Peyer's patch (tissue), 4 donors: Measurements from ENCODE around the gene SYNE2. TPM values are rescaled to one million over a fixed set of nuclear protein-coding genes. Genes with fewer than 3 reads are reported as not detected.

Experiments used
- DNase-seq, 3 donors: peaks; one replicate each; pipeline ENCODE4 v3.0.0-alpha.2; 2017 to 2019
- H3K27ac ChIP-seq, 4 donors: fragments of 200-600 bp; sonication (generic); one replicate each; pipeline ENCODE4 v1.5.1; 2016 to 2019
- H3K27me3 ChIP-seq, 2 donors: fragments of 200-600 bp; sonication (generic); one replicate each; pipeline ENCODE4 v1.5.1; 2019
- H3K36me3 ChIP-seq, 3 donors: fragments of 200-600 bp; sonication (generic); one replicate each; pipeline ENCODE4 v1.5.1; 2016 to 2019
- H3K4me1 ChIP-seq, 4 donors: fragments of 200-600 bp; sonication (generic); one replicate each; pipeline ENCODE4 v1.5.1; 2016 to 2019
- H3K4me3 ChIP-seq, 4 donors: fragments of 200-600 bp; sonication (generic); 1 replicate in 3 of 4; 2 replicates in 1 of 4; pipeline ENCODE4 v1.5.1; 2016 to 2019; ENCODE audit warnings: mild to moderate bottlenecking in 1 of 4
- H3K9me3 ChIP-seq, 4 donors: fragments of 200-600 bp; sonication (generic); one replicate each; pipeline ENCODE4 v1.5.1; 2016 to 2019; ENCODE audit warnings: mild to moderate bottlenecking in 1 of 4
- CTCF ChIP-seq, 6 experiments: fragments of 450-650 bp in 4 of 6; fragments of 200-600 bp in 2 of 6; sonication (generic) in 1 of 6; IDR thresholded peaks; one replicate each; pipeline ENCODE4 v1.5.1; 2017 to 2019; ENCODE audit warnings: antibody characterized with exemption in 6 of 6, mild to moderate bottlenecking in 3 of 6, moderate library complexity in 1 of 6
- POLR2A ChIP-seq, 2 donors: fragments of 450-650 bp; IDR thresholded peaks; one replicate each; pipeline ENCODE4 v1.5.1; 2017; ENCODE audit warnings: antibody characterized with exemption in 2 of 2, mild to moderate bottlenecking in 2 of 2, moderate library complexity in 2 of 2
- total RNA-seq, 4 donors: library from RNA; depleted of rRNA; stranded (reverse); fragments of >200 nt; gene quantifications; one replicate each; pipeline ENCODE4 v1.1.0, GENCODE V29; 2016

SYNE2 gene
- total RNA-seq, 4 donors from 2014 or later = 106 to 243 (median 153) TPM

GRCh38 chr14:64227856-64228255 is 375.1 kb downstream of the SYNE2 start:
- no peak for DNase-seq
- TF ChIP-seq POLR2A (IDR thresholded peaks at IDR 0.05) (no peak), CTCF (IDR thresholded peaks at IDR 0.05) (no peak)

DNA sequence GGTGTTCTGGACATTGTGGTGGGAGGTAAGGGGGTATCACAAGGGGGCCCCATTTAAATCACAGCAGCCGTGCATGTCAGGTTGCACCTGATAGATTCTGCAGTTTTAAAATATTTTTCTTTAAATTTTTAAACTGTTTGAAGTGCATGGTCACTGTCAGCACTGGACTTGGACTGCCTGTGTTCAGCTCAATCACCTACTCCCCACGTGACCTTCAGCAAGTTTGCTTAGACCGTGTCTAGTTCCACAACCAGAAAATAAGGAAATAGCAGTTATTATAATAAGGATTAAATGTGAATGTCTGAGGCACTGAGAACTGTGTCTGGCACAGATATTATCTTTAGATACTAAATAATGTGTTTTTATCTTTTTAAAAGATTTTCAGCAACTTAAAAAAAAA is 376.7 kb downstream of the SYNE2 start:
- TF ChIP-seq CTCF (IDR thresholded peaks at IDR 0.05) (no peak), POLR2A (IDR thresholded peaks at IDR 0.05) (no peak)
- Histone ChIP-seq H3K27me3 (no peaks in the 10 kb centered on the region), H3K4me3 (no peak overlapping the region), H3K4me1 (peaks cover 0 to 6% (median 0%) of the 10 kb centered on the region in 4 donors), H3K36me3 (peaks cover 0 to 47% (median 0%) of the 10 kb centered on the region in 3 donors), H3K27ac (no peak overlapping the region), H3K9me3 (no peaks in the 10 kb centered on the region)
- DNase-seq = no peak

More at GRCh38 chr14:64227856-64228255, 375.1 kb downstream of the SYNE2 start:
- Histone ChIP-seq H3K27ac (no peak overlapping the region), H3K9me3 (no peaks in the 10 kb centered on the region), H3K4me3 (no peak overlapping the region), H3K27me3 (no peaks in the 10 kb centered on the region), H3K36me3 (peaks cover 0 to 63% (median 0%) of the 10 kb centered on the region in 3 donors), H3K4me1 (peaks cover 0 to 6% (median 0%) of the 10 kb centered on the region in 4 donors)

GRCh38 chr14:64232095-64232838 is 379.5 kb downstream of the SYNE2 start:
- peak overlapping the region; percentile 28 to 55 (median 38) for H3K27ac ChIP-seq
- DNase-seq = no peak
- H3K4me1 ChIP-seq = peaks cover 0 to 6% (median 3%) of the 10 kb centered on the region in 4 donors
- H3K36me3 ChIP-seq = peaks cover 0 to 21% (median 0%) of the 10 kb centered on the region in 3 donors
- H3K27me3 ChIP-seq = no peaks in the 10 kb centered on the region
- H3K9me3 ChIP-seq = no peaks in the 10 kb centered on the region
- TF ChIP-seq POLR2A (IDR thresholded peaks at IDR 0.05) = no peak
- TF ChIP-seq CTCF (IDR thresholded peaks at IDR 0.05) = no peak
- no peak overlapping the region for H3K4me3 ChIP-seq

GRCh38 chr14:64232944-64233343 is 380.1 kb downstream of the SYNE2 start:
- no peak overlapping the region for H3K4me3 ChIP-seq
- TF ChIP-seq POLR2A (IDR thresholded peaks at IDR 0.05) = no peak
- H3K36me3 ChIP-seq = peaks cover 0 to 15% (median 0%) of the 10 kb centered on the region in 3 donors
- no peaks in the 10 kb centered on the region for H3K27me3 ChIP-seq
- H3K9me3 ChIP-seq = no peaks in the 10 kb centered on the region
- peaks cover 0 to 6% (median 3%) of the 10 kb centered on the region in 4 donors for H3K4me1 ChIP-seq
- H3K27ac ChIP-seq = peak overlapping the region; percentile 28 to 55 (median 38)
- DNase-seq = no peak

DNA sequence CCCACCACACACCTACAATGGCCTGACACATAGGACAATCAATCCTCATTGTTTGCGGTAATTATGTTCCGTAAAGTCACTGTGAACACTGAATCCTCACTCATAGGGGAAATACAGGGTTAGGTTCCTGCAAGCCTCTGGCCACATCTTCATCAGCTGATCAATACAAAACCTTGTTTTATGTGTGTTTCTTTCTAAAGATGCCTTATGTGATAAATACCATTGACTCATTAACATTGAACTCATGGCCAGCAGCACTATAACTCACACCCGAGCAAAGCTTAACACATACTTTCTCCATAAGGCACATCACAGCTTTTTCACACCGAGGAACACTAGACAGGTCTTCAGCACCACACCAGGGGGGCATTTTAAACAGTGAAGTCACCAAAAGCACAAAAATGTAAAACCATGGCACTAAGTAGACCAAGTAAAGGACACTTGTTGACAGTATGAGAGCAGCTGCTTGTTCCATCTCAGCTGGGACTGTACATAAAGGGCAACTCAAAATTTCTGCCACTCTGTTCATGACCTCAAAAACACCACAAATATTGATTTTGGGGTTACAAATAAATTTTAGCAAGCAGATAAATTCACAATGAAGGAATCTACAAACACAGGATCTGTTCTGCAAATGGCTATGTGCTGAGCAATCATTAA is 380.9 kb downstream of the SYNE2 start:
- Histone ChIP-seq H3K4me1 (peaks cover 0 to 6% (median 3%) of the 10 kb centered on the region in 4 donors), H3K9me3 (no peaks in the 10 kb centered on the region), H3K27me3 (no peaks in the 10 kb centered on the region), H3K4me3 (no peak overlapping the region), H3K27ac (peak overlapping the region in 2 of 4 donors; percentile 81 to 83), H3K36me3 (peaks cover 0 to 8% (median 0%) of the 10 kb centered on the region in 3 donors)
- TF ChIP-seq CTCF (IDR thresholded peaks at IDR 0.05) = no peak
- DNase-seq = no peak
